Natural killer cell (primary cell): Measurements from ENCODE around the gene TCEANC2. TPM values are rescaled to one million over a fixed set of nuclear protein-coding genes. Genes with fewer than 3 reads are reported as not detected.

Experiments used
- ATAC-seq, 3 donors: fragments of 150-1000 bp in 2 of 3; fragments of 200-7000 bp in 1 of 3; cut with Tn5 transposase; 1 replicate in 1 of 3; 2 replicates in 2 of 3; pipeline ENCODE4 v1.10.0; 2021; ENCODE audit warnings: mild to moderate bottlenecking in 2 of 3, moderate library complexity in 2 of 3
- DNase-seq, 2 donors: peaks; one replicate each; pipeline versions ENCODE4 v3.0.0 to v3.0.0-alpha.2; 2013 to 2021; ENCODE audit warnings: mixed read lengths in 1 of 2
- H3K27ac ChIP-seq: one replicate; pipeline ENCODE4 v1.5.1; 2013; ENCODE audit warnings: mild to moderate bottlenecking, low read length
- H3K27me3 ChIP-seq: one replicate; pipeline ENCODE4 v1.6.1; 2013; ENCODE audit warnings: low read length; ENCODE audit not compliant: control insufficient read depth, insufficient read depth
- H3K36me3 ChIP-seq: one replicate; pipeline ENCODE4 v1.6.1; 2013; ENCODE audit warnings: low read length; ENCODE audit not compliant: control insufficient read depth, insufficient read depth
- H3K4me1 ChIP-seq: one replicate; pipeline ENCODE4 v1.6.1; 2013; ENCODE audit warnings: low read length; ENCODE audit not compliant: control insufficient read depth, insufficient read depth
- H3K4me3 ChIP-seq: one replicate; pipeline ENCODE4 v1.5.1; 2013; ENCODE audit warnings: low read length
- H3K9me3 ChIP-seq: one replicate; pipeline ENCODE4 v1.6.1; 2013; ENCODE audit warnings: low read length; ENCODE audit not compliant: control insufficient read depth, insufficient read depth
- H3K27ac Mint-ChIP-seq, 2 donors: one replicate each; pipeline ENCODE4 v1.8.0; 2022; ENCODE audit warnings: mild to moderate bottlenecking in 2 of 2, mixed read lengths in 2 of 2, moderate library complexity in 1 of 2
- H3K27me3 Mint-ChIP-seq, 2 donors: one replicate each; pipeline ENCODE4 v1.8.0; 2022; ENCODE audit warnings: low read depth in 2 of 2, mixed read lengths in 2 of 2
- H3K36me3 Mint-ChIP-seq: one replicate; pipeline ENCODE4 v1.8.0; 2022; ENCODE audit warnings: mixed read lengths
- H3K4me1 Mint-ChIP-seq, 2 donors: one replicate each; pipeline ENCODE4 v1.8.0; 2022; ENCODE audit warnings: mixed read lengths in 2 of 2
- H3K4me3 Mint-ChIP-seq: one replicate; pipeline ENCODE4 v1.8.0; 2022; ENCODE audit warnings: mild to moderate bottlenecking, moderate library complexity, mixed read lengths
- H3K9me3 Mint-ChIP-seq, 2 donors: one replicate each; pipeline ENCODE4 v1.8.0; 2022; ENCODE audit warnings: mixed read lengths in 2 of 2
- WGBS: methylation state at CpG from one replicate; pipeline ENCODE4 v1.1.7; 2013; ENCODE audit warnings: missing lambda C conversion rate; ENCODE audit not compliant: insufficient coverage; 5-methylcytosine and 5-hydroxymethylcytosine counted together
- intact Hi-C: fragments of 100-400 bp; cut with micrococcal nuclease; formaldehyde crosslinking; loops from one replicate; pipeline ENCODE4 v1.14.2; 2022
- total RNA-seq, 4 donors: library from RNA; stranded (reverse); fragments of 120-200 nt in 1 of 4; gene quantifications; one replicate each; pipeline versions ENCODE4 v1.2.3 to v1.2.4, GENCODE V29; 2013 to 2022
- TF ChIP-seq, protein P1 (sequence below): fragments of 200-600 bp; IDR thresholded peaks from one replicate; pipeline ENCODE4 v1.8.0; 2022; ENCODE audit warnings: antibody characterized with exemption

Gene TCEANC2
- total RNA-seq, 3 donors from 2014 or later (not counting 1 experiment from before 2014, with no cell fraction given) = 5.1 to 9.5 (median 7.3) TPM

DNA sequence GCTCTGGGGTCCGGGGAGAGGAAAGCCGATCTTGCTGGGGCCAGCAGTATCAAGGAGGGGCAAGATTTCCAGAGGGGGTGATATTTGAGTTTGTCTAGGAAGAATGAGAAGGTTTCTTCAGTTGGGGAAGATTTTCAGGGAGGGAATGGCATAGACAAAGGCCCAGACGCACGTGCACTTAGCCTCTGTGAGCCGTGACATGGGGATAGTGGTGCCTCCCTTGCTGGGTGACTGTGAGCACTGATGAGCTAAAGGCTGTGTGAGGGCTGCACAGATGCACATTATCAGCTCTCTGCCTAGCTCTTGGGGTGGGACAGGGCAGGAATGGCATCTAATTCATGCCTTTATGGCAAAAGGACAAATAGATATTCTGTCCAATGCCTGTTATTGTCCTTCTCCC is 97.6 kb downstream of the TCEANC2 start:
- H3K4me1 Mint-ChIP-seq = peaks cover 0 to 9% of the 10 kb centered on the region in 2 donors
- H3K4me3 ChIP-seq = no peak overlapping the region
- TF ChIP-seq, protein P1, sequence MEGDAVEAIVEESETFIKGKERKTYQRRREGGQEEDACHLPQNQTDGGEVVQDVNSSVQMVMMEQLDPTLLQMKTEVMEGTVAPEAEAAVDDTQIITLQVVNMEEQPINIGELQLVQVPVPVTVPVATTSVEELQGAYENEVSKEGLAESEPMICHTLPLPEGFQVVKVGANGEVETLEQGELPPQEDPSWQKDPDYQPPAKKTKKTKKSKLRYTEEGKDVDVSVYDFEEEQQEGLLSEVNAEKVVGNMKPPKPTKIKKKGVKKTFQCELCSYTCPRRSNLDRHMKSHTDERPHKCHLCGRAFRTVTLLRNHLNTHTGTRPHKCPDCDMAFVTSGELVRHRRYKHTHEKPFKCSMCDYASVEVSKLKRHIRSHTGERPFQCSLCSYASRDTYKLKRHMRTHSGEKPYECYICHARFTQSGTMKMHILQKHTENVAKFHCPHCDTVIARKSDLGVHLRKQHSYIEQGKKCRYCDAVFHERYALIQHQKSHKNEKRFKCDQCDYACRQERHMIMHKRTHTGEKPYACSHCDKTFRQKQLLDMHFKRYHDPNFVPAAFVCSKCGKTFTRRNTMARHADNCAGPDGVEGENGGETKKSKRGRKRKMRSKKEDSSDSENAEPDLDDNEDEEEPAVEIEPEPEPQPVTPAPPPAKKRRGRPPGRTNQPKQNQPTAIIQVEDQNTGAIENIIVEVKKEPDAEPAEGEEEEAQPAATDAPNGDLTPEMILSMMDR = no peak
- H3K27ac Mint-ChIP-seq = no peak overlapping the region
- no peak overlapping the region for H3K4me3 Mint-ChIP-seq
- no peaks in the 10 kb centered on the region for H3K9me3 ChIP-seq
- H3K36me3 ChIP-seq = no peaks in the 10 kb centered on the region
- ATAC-seq (no peak), DNase-seq (no peak)
- no peaks in the 10 kb centered on the region for H3K36me3 Mint-ChIP-seq
- 94% methylated on average over 5 of the region's 5 CpGs for WGBS
- no peaks in the 10 kb centered on the region for H3K27me3 Mint-ChIP-seq
- intact Hi-C loops = no loop called here
- H3K9me3 Mint-ChIP-seq = no peaks in the 10 kb centered on the region
- H3K27ac ChIP-seq = no peak overlapping the region
- H3K27me3 ChIP-seq = no peaks in the 10 kb centered on the region
- H3K4me1 ChIP-seq = no peaks in the 10 kb centered on the region

DNA sequence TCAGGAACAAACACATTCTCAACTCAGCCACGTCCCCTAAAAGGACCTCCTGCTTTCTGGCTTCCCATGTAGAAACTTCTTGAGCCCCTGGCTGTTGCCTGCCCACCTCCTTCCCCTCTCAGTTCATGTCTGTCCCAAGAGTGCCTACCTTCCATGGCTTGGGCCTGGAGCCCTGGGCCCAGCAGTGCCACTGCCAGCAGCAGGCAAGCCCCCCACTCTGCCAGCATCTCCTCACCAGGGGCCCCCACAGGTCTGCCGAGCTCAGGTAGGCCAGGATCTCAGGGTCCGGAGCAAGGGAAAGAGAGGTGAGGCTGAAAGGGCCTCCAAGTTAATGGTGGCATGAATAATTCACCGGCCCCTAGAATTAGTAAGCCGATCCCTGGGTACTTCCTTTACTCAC is 99.3 kb downstream of the TCEANC2 start, which contains the start of gene CDCP2:
CDCP2 (minus strand) TSS at position 305 of the 400 bp plus-strand sequence; CDS start at position 227, 78 bp downstream.
- no peak within 1 kb of the TSS for H3K27ac Mint-ChIP-seq
- no peaks in the 10 kb centered on the region for H3K27me3 Mint-ChIP-seq
- intact Hi-C loops = no loop called here
- Histone ChIP-seq H3K27ac (no peak within 1 kb of the TSS), H3K36me3 (no peaks in the 10 kb centered on the region), H3K9me3 (no peaks in the 10 kb centered on the region), H3K4me1 (no peaks in the 10 kb centered on the region), H3K4me3 (no peak within 1 kb of the TSS), H3K27me3 (no peaks in the 10 kb centered on the region)
- no peaks in the 10 kb centered on the region for H3K9me3 Mint-ChIP-seq
- peaks cover 0 to 9% of the 10 kb centered on the region in 2 donors for H3K4me1 Mint-ChIP-seq
- TF ChIP-seq, protein P1 = no peak
- ATAC-seq (no peak), DNase-seq (no peak)
- no peaks in the 10 kb centered on the region for H3K36me3 Mint-ChIP-seq
- no peak within 1 kb of the TSS for H3K4me3 Mint-ChIP-seq
- WGBS = 88% methylated on average over 5 of the region's 5 CpGs

DNA sequence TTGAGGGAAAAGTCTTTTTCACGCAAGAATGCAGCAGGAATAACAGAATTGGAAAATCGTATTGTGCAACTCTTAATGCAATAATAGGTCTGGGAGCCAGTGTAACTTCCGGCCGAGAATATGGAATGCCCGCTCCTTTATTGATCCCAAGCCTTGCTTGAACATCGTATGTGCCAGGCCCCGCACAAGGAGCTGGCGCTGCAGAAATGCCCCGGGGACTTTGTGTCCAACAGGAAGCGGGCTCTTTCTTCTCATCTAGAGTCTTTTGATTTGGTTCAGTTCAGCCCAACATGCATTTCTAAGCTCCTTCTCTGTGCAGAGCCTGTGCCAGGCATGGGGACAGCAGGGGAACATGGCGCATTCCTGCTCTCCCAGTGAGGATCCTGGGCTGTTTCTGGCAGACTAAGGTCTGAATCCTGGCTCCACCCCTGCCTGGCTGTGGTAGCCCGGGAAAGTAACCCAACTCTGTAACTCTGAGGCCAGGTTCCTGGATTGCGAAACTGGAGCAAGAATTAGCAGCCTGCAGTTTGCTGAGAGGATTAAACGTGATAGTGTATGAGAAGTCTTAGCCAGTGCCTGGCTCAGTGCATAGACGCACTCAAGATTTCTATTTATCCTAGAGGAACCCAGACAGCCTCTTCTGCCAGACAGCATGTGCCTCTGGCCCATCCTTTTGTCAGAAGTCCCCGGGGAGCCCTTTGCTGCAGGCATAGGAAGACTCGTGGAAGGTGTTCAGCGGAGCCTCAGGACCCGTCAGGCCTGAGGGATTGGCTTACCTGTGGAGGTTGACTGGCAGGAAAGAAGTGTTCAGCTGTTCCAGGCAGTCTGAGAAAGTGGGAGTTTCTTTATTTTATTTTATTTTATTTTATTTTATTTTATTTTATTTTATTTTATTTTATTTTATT is 100.4 kb downstream of the TCEANC2 start:
- Mint-ChIP-seq H3K27me3 (no peaks in the 10 kb centered on the region), H3K4me1 (peaks cover 0 to 9% of the 10 kb centered on the region in 2 donors), H3K9me3 (no peaks in the 10 kb centered on the region), H3K27ac (no peak overlapping the region), H3K36me3 (no peaks in the 10 kb centered on the region), H3K4me3 (no peak overlapping the region)
- H3K36me3 ChIP-seq = no peaks in the 10 kb centered on the region
- no peak overlapping the region for H3K4me3 ChIP-seq
- H3K9me3 ChIP-seq = no peaks in the 10 kb centered on the region
- 78% methylated on average over 19 of the region's 19 CpGs for WGBS
- H3K4me1 ChIP-seq = no peaks in the 10 kb centered on the region
- no peak for DNase-seq
- no peaks in the 10 kb centered on the region for H3K27me3 ChIP-seq
- no peak overlapping the region for H3K27ac ChIP-seq
- ATAC-seq = no peak
- TF ChIP-seq, protein P1 = no peak
- intact Hi-C loops = no loop called here

Other genes with a start within 250 kb of the TCEANC2 start
- gene NDC1, start 215.3 kb upstream of the TCEANC2 start, total RNA-seq = 1 to 10 TPM; 4.3 to 6.3 (median 5.2) TPM
- 10 to 100 TPM; 13.2 to 20.8 (median 18.0) TPM for gene YIPF1, start 163.8 kb upstream of the TCEANC2 start, total RNA-seq
- gene DIO1, start 159.4 kb upstream of the TCEANC2 start, total RNA-seq = not detected
- 10 to 100 TPM; 41.5 to 54.6 (median 41.6) TPM for gene IFT25, start 107.9 kb upstream of the TCEANC2 start, total RNA-seq
- 10 to 100 TPM in 2 of 3 donors, 1 to 10 TPM in 1; 8.9 to 11.1 (median 10.0) TPM for gene LRRC42, start 107.3 kb upstream of the TCEANC2 start, total RNA-seq
- gene LDLRAD1, start 35.4 kb upstream of the TCEANC2 start, total RNA-seq = not detected
- gene TMEM59, start 404 bp upstream of the TCEANC2 start, total RNA-seq = 100 to 1,000 TPM; 187 to 202 (median 199) TPM
- under 1 TPM in 1 of 3 donors, not detected in 2; 0.30 TPM for gene CDCP2, start 99.4 kb downstream of the TCEANC2 start, total RNA-seq
- gene CYB5RL, start 146.4 kb downstream of the TCEANC2 start, total RNA-seq = 1 to 10 TPM; 5.6 to 6.7 (median 6.2) TPM
- 10 to 100 TPM; 23.0 to 31.9 (median 28.8) TPM for gene MRPL37, start 146.6 kb downstream of the TCEANC2 start, total RNA-seq